ENCODE results near the gene DLG2.
"Not testable (repeated sequence)": the region's sequence is repeated elsewhere in the genome, so short reads cannot be mapped to it uniquely, and the experiment has no call there.

Gene DLG2

GRCh38 chr11:85301895-85302678 is 325.1 kb downstream of the DLG2 start:
- DNase-seq: no peak

GRCh38 chr11:85299258-85299942 is 327.7 kb downstream of the DLG2 start:
- no peak for DNase-seq

DNA sequence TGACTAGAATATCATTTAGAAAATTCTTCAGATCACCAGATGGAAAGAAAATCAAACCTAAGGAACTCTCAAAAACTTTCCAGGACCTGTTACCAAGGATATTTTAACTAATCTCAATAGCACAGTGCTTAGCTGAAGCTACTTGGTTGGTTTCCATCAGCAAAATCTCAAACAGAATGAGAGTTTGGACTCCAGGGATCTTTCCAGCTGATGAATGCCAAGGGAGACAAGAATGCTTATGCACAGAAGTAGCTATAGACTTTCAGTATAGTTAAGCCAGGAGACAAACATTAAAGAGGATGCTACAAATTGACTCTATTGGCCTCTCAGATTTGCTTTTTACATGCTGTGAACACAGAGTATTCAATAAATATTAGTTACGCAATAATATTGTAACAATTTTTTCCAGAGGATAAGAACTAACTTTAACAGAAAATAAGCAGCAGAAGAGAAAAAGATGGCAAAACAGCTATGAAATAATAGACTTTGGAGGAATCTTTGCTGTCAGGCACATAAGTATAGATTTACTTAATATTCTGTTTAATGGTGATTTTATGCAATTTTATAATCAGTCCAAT is 331.4 kb downstream of the DLG2 start:
- DNase-seq: no peak

- no peak for DNase-seq
These were observed 345.6 kb downstream of the DLG2 start for GRCh38 chr11:85281550-85281949.

DNA sequence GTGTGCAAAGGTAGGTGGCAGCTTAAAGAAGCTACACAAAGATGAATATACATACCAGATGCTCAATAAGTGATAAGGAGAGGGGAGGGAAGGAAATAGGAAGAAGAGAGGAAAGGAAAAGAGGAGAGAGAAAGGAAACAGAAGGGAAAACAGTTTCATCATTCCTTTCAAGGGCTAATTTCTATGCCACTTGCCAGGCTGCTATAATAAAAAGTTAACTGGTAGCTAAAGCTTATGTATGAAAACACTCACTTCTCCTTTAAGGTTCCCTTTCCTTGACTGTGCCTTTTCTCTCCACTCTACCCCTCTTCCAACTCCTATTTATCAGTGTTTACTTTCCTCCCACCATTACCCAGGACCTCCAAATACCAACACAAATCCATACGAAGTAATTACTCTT is 347.9 kb downstream of the DLG2 start:
- DNase-seq: no peak

DNA sequence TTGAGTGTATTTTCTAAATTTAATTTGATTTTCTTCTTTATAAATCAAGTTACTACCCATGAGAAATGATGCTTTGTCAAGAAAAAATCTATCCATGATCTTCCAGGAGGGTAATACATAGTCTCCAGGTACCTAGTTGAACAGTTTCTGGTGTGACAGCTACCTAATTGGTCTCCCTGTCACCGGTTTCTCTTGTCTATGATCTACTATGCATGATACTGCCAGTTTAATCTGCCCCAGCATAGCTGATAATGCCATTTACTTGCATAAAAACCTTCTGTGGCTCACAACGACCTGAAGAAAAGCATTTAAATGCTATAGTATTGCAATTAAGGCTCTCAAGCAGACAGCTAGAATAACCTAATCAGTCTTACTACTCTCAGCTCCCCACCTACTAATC is 349.5 kb downstream of the DLG2 start:
- DNase-seq: no peak

DNA sequence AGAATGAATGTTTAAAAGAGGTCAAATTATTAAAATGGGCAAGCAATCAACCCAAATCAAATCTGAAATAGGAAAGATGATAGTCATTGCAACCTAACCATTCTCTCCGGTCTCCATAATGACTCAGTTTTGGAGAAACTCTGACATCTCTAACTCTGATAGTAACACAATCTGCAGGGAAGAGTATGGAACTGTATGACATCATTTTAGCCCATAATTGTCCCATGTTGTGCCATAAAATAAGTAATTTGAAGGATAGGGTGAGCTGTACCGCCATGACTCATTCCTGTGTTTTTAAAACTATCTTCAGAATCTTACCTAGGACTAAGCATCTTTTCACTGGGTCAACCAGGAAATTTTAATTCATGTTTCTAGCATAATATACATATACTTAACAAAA is 350.8 kb downstream of the DLG2 start:
- DNase-seq: no peak

DNA sequence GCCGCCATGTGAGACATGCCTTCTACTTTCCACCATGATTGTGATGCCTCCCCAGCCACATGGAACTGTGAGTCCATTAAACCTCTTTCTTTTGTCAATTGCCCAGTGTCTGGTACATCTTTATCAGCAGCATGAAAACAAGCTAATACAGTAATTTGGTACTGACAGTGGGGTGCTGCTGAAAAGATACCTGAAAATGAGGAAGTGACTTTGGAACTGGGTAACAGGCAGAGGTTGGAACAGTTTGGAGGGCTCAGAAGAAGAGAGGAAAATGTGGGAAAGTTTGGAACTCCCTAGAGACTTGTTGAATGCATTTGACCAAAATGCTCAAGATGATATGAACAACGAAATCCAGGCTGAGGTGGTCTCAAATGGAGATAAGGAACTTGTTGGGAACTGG is 356.8 kb downstream of the DLG2 start:
- not testable (repeated sequence) for DNase-seq

- no peak for DNase-seq
These were observed 358.0 kb downstream of the DLG2 start for GRCh38 chr11:85269109-85269508.

DNA sequence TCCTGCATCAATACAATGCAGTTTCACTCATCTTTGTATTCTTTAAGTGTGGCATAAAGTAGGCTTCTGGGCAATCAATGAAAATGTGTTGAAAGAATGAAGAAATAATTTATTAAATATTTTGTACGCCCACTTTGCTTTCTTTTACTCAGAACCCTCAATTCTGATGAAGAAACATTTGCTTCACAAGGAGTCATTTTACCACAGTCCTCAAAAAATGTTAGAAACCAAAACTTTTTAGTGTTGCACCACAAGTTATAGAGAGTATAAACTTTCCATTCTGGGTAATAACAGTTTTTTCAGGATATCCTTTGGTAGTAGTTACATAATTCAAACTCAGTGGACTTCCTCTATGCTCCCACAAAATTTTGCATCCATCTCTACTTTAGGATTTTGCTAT is 360.5 kb downstream of the DLG2 start:
- no peak for DNase-seq

- DNase-seq: no peak
These were observed 363.8 kb downstream of the DLG2 start for GRCh38 chr11:85263328-85263727.

DNA sequence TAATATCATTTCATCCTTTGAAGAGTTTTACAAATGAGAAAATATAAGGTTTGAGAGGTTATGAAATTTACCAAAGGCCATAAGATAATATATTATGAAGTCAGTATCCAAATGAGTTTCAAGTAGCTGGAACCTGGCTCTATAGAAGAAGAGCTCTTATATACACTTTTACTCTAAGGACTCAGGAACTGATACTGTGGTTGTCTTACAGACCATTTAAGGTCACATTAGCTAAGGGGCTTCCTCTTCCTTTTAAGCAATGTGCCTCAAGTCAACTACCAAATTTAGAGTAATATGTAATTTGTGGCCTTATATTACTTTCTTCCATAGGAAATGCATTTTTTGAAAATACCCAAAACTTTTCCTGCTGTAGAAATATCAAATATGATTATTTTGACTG is 369.3 kb downstream of the DLG2 start:
- no peak for DNase-seq

- no peak for DNase-seq
These were observed 370.7 kb downstream of the DLG2 start for GRCh38 chr11:85256433-85256832.

DNA sequence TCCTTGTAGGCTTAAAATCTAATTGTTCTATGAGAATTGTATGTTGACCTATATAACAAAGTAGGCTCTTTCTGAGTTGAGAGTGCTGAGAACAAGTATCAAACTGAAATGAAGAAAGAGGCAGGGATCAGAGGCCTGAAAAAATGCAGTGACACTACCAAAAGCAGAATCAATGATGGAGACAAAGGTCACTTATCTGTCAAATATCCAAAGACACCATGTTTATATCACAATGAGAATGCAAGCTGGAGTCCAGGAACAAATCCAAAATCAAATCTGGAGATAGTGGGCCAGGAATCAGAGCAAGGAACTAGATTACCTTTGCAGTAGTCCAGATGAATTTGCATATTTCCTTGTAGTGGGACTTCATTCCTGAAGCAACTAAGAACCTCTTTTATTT is 377.7 kb downstream of the DLG2 start:
- no peak for DNase-seq

GRCh38 chr11:85247797-85248196 is 379.3 kb downstream of the DLG2 start:
- DNase-seq: no peak

DNA sequence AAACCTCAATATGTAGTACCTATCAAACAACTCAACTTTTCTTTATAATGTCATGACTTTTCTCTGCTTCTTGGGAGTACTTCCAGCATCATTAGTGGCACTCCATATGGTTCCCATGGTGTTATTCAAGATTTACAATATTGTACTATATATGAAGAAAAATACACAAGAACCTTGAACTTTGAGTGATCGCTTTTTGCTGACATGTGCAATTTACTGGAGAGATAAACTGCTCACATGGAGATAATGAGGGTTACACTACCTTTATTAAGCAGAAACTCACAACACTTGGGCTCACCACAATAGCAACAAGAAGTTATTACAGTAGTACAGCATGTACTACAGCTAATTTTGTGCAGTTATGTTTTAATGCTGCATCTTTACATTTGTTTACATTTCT is 388.2 kb downstream of the DLG2 start:
- DNase-seq: no peak

DNA sequence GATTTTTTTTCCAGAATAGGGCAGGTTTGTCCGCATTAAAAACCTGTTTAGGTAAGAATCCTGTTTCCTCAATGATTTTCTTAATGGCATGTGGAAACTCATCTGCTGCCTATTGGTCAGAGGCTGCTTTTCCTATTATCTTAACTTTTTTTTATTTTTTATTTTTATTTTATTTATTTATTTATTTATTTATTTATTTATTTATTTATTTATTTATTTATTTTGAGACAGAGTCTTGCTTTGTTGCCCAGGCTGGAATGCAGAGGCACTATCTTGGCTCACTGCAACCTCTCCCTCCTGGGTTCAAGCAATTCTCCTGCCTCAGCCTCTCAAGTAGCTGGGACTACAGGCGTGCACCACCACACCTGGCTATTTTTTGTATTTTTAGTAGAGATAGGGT is 389.1 kb downstream of the DLG2 start:
- DNase-seq: not testable (repeated sequence)

DNA sequence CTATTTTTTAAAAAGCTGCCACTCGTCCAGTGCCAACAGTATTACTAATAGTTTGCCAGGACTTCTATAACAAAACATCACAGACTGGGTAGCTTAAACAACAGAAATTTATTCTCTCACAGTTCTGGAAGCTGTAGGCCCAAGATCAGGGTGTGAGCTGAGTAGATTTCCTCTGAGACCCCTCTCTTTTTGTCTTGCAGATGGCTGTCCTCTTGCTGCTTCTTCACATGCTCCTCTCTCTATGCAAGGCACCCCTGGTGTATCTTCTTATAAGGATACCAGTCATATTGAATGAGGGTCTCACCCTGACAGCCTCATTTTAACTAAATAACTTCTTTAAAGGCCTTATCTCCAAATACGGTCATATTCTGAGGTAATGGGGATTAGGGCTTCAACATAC is 390.9 kb downstream of the DLG2 start:
- DNase-seq: no peak

- no peak for DNase-seq
These were observed 394.6 kb downstream of the DLG2 start for GRCh38 chr11:85232559-85232958.

DNA sequence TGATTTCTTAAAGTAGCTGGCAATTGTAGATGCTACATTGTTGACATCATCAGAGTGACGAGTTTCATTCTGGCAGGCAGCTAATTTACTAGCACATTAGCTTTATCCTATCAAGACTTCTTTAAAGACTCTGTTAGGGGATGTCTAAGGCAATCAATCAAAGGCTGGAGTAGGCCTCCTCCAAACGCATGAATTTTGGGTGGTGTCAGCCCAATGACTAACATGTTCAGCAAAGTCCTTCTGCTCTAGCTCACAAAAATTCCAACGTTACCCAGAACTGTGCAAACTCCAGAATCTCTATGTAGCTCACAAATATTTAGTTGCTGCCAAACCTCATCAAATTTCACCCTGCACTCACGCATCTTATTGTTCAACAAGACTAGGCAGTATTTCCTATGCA is 395.6 kb downstream of the DLG2 start:
- no peak for DNase-seq

DNA sequence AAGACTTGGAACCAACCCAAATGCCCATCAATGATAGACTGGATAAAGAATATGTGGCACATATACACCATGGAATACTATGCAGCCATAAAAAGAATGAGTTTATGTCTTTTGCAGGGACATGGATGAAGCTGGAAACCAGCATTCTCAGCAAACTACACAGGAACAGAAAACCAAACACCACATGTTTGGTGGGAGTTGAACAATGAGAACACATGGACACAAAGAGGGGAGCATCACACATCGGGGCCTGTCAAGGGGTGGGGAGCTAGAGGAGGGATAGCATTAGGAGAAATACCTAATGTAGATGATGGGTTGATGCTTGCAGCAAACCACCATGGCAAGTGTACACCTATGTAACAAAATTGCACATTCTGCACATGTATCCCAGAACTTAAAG is 397.4 kb downstream of the DLG2 start:
- not testable (repeated sequence) for DNase-seq

DNA sequence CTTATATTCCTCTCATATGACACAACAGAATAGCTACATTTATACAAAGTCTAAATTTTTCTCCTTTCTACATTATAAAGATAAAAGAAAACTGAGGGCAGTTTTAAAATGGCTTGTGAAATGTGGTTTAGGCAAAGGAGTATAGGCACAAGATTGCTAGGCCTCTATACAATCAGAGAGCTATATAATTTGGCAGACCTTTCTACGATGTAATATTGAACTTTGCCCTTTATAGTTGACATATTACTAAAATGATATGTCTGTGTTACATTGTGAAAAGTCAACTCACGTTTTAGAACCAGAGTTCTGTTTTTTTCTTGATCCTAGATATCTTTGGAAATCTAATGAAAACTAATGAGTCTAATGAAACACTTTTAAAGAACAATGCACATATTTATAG is 430.2 kb downstream of the DLG2 start:
- no peak for DNase-seq

- no peak for DNase-seq
These were observed 431.2 kb downstream of the DLG2 start for GRCh38 chr11:85195934-85196333.

DNA sequence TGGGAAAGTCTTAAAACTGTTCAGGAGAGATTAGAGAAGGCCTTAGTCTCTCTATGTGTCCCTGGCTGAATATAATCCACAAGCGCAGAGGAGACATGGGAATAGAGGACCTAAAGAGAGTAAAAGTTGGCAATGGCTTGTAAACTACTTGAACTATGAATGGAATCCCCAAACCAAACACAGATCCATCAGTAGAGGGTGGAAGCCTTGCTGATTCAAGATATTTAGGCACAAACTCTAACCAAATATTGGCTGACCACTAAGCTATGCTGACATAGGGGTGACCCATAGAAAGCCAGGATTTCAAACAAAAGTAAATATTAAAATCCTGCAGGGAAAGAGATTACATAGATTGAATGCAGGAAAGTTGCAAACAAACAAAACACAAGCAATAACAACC is 439.2 kb downstream of the DLG2 start:
- no peak for DNase-seq

All from effector CD4-positive, alpha-beta T cell (primary cell).